Osteoblast (primary cell): Measurements from ENCODE around the gene AQR. TPM values are rescaled to one million over a fixed set of nuclear protein-coding genes. Genes with fewer than 3 reads are reported as not detected.
A peak's percentile ranks its signal among the peaks of the same experiment; 100 is the strongest.
"Not testable (repeated sequence)": the region's sequence is repeated elsewhere in the genome, so short reads cannot be mapped to it uniquely, and the experiment has no call there.

Experiments used
- DNase-seq: peaks from one replicate; pipeline ENCODE4 v3.0.0; 2011; ENCODE audit warnings: low spot score, mixed read lengths; ENCODE audit not compliant: insufficient read length; ENCODE audit errors: missing footprints
- H2AFZ ChIP-seq: 2 replicates; pipeline ENCODE4 v1.6.0; 2011; ENCODE audit warnings: mild to moderate bottlenecking, low read length
- H3K27ac ChIP-seq: 2 replicates; pipeline ENCODE4 v1.5.1; 2011; ENCODE audit warnings: mild to moderate bottlenecking, low read depth, low read length, moderate library complexity
- H3K27me3 ChIP-seq: 2 replicates; pipeline ENCODE4 v1.6.0; 2012; ENCODE audit warnings: mild to moderate bottlenecking, control low read depth, inconsistent platforms, low read length, moderate library complexity; ENCODE audit not compliant: insufficient read depth
- H3K36me3 ChIP-seq: 2 replicates; pipeline ENCODE4 v1.5.1; 2011; ENCODE audit warnings: mild to moderate bottlenecking, low read length, control low read depth, moderate library complexity; ENCODE audit not compliant: insufficient read depth
- H3K4me1 ChIP-seq: 2 replicates; pipeline ENCODE4 v1.5.1; 2011; ENCODE audit warnings: mild to moderate bottlenecking, low read length, control low read depth, moderate library complexity; ENCODE audit not compliant: insufficient read depth
- H3K4me2 ChIP-seq: 2 replicates; pipeline ENCODE4 v1.6.0; 2011; ENCODE audit warnings: mild to moderate bottlenecking, low read length; ENCODE audit not compliant: insufficient read depth
- H3K4me3 ChIP-seq: fragments of 200-600 bp; sonication (generic); 3 replicates; pipeline ENCODE4 v1.5.1; 2012; ENCODE audit warnings: mild to moderate bottlenecking, low read length, inconsistent platforms; ENCODE audit not compliant: insufficient read depth
- H3K79me2 ChIP-seq: 2 replicates; pipeline ENCODE4 v1.6.0; 2012; ENCODE audit warnings: mild to moderate bottlenecking, low read length, control low read depth, inconsistent platforms; ENCODE audit not compliant: insufficient read depth
- H3K9me3 ChIP-seq: 2 replicates; pipeline ENCODE4 v1.5.1; 2011; ENCODE audit warnings: low read depth, low read length, control low read depth
- H4K20me1 ChIP-seq: 2 replicates; pipeline ENCODE4 v1.6.0; 2012; ENCODE audit warnings: mild to moderate bottlenecking, low read length, control low read depth; ENCODE audit not compliant: insufficient read depth
- total RNA-seq: library from RNA; depleted of rRNA; stranded (reverse); fragments of >200 nt; gene quantifications from 2 replicates; pipeline ENCODE4 v1.2.3, GENCODE V29; 2012
- TF ChIP-seq, protein P1 (sequence below): IDR thresholded peaks from 2 replicates; pipeline ENCODE4 v1.5.1; 2011; ENCODE audit warnings: mild to moderate bottlenecking, low read depth, low read length, moderate library complexity; ENCODE audit errors: extremely low read depth

The AQR gene
- total RNA-seq, 1 donor: 24.6 TPM

DNA sequence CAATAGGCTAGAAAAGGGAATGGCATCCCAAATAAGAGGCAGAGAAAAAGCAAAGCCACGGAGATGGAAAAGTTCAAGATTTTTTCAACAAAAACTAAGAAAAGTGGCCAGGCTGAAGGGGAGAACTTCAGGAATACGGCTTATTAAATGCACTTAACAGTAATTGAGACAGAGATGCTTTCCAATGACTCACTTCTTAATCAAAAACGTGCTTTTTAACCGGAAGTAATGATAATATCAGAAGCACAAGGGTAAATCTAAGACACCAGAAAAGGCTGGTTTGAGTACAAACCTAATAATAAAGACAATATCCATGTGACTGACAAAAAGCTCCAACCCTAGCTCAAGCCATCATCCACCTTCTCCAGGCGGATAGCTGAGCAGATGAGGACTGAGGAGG, 149.4 kb downstream of the AQR start:
- Histone ChIP-seq H2AFZ (no peak overlapping the region), H3K27ac (no peak overlapping the region), H3K4me2 (no peak overlapping the region), H3K4me3 (no peak overlapping the region), H3K4me1 (peaks cover 8% of the 10 kb centered on the region), H3K9me3 (no peaks in the 10 kb centered on the region), H3K27me3 (peaks cover 7% of the 10 kb centered on the region), H3K79me2 (no peaks in the 10 kb centered on the region), H4K20me1 (no peaks in the 10 kb centered on the region), H3K36me3 (no peaks in the 10 kb centered on the region)
- no peak for DNase-seq
- TF ChIP-seq, protein P1, sequence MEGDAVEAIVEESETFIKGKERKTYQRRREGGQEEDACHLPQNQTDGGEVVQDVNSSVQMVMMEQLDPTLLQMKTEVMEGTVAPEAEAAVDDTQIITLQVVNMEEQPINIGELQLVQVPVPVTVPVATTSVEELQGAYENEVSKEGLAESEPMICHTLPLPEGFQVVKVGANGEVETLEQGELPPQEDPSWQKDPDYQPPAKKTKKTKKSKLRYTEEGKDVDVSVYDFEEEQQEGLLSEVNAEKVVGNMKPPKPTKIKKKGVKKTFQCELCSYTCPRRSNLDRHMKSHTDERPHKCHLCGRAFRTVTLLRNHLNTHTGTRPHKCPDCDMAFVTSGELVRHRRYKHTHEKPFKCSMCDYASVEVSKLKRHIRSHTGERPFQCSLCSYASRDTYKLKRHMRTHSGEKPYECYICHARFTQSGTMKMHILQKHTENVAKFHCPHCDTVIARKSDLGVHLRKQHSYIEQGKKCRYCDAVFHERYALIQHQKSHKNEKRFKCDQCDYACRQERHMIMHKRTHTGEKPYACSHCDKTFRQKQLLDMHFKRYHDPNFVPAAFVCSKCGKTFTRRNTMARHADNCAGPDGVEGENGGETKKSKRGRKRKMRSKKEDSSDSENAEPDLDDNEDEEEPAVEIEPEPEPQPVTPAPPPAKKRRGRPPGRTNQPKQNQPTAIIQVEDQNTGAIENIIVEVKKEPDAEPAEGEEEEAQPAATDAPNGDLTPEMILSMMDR: no peak

DNA sequence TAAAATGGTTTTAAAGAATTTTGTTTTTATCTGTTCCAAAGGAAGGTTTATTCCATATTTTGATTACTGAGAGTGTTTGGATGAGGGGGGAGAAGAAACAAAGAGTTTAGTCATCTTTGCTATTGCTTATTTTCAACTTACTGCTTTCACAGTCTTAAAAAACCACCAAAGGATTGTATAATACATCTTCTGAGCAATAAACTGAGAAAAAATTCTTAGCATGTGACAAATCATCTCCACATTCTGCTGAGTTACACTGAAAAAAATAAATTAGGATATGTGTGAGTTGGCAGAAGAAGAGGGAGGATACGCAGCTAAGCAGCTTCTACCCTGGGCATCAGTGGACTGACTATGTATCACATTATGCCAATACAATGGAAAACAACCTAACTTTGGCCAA, 151.0 kb downstream of the AQR start:
- no peaks in the 10 kb centered on the region for H3K36me3 ChIP-seq
- H3K27ac ChIP-seq: peak overlapping the region; percentile 31
- H3K4me2 ChIP-seq: no peak overlapping the region
- no peaks in the 10 kb centered on the region for H3K79me2 ChIP-seq
- H3K27me3 ChIP-seq: peaks cover 3% of the 10 kb centered on the region
- no peak overlapping the region for H2AFZ ChIP-seq
- peaks cover 14% of the 10 kb centered on the region for H3K4me1 ChIP-seq
- no peak for DNase-seq
- no peaks in the 10 kb centered on the region for H4K20me1 ChIP-seq
- TF ChIP-seq, protein P1: no peak
- no peaks in the 10 kb centered on the region for H3K9me3 ChIP-seq
- H3K4me3 ChIP-seq: no peak overlapping the region

DNA sequence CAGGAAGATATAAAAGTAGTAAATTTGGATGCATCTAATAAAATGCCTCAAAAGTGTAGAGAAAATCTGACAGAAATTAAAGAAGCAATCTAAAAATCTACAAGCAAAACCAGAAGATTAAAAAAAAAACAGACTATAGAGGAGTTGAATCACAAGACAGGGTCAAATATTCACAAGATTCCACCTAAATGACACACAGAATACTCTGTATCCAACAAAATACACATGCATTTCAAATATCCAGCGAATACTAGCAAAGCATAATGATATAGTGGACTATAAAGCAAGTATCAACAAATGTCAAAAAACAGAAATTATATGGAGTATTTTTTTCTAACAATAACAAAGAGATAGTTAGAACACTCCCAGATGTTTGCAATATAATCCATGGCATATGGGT, 153.7 kb downstream of the AQR start:
- TF ChIP-seq, protein P1: no peak
- Histone ChIP-seq H3K4me3 (no peak overlapping the region), H3K27ac (no peak overlapping the region), H2AFZ (no peak overlapping the region), H3K27me3 (no peaks in the 10 kb centered on the region), H3K9me3 (no peaks in the 10 kb centered on the region), H4K20me1 (no peaks in the 10 kb centered on the region), H3K4me1 (peaks cover 38% of the 10 kb centered on the region), H3K36me3 (no peaks in the 10 kb centered on the region), H3K4me2 (no peak overlapping the region), H3K79me2 (no peaks in the 10 kb centered on the region)
- DNase-seq: no peak

DNA sequence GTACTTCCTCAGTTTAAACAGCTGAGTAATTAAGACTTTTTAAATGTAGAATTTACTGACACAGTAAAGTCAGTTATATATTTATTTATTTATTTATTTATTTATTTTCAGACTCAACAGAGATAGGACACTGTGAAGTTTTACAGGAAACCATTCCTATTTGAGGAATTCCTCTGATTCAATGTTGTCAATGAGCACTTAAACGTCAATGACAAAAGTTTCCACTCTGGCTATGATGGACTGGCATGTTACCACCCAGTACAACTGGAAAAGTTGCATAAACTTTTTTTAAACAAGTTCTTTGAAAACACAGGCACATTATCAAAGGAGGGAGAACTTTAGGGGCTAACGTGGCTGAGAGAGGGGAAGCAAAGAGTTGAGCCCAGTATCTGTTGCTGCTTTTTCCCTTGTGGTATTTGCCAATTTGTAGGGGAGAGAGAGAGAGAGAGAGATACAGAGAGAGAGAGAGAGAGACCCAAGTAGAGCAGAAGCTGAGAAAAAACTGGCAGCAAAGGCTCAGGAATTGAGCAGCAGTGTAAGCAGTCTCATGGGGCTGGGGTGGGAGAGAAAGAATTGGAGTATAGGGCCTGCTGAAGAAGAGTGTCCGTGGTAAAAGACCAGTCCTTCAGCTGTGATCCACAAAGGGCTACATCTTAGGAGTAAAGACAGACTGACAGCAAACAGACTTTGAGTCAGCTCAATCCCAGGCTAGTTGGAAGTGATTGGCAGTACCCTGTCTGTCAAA, 155.9 kb downstream of the AQR start:
- Histone ChIP-seq H3K4me3 (no peak overlapping the region), H4K20me1 (no peaks in the 10 kb centered on the region), H3K36me3 (no peaks in the 10 kb centered on the region), H3K4me1 (peaks cover 44% of the 10 kb centered on the region), H2AFZ (peak overlapping the region; percentile 64), H3K27me3 (no peaks in the 10 kb centered on the region), H3K27ac (peak overlapping the region; percentile 98), H3K4me2 (no peak overlapping the region), H3K9me3 (no peaks in the 10 kb centered on the region), H3K79me2 (no peaks in the 10 kb centered on the region)
- DNase-seq: no peak
- TF ChIP-seq, protein P1: no peak

DNA sequence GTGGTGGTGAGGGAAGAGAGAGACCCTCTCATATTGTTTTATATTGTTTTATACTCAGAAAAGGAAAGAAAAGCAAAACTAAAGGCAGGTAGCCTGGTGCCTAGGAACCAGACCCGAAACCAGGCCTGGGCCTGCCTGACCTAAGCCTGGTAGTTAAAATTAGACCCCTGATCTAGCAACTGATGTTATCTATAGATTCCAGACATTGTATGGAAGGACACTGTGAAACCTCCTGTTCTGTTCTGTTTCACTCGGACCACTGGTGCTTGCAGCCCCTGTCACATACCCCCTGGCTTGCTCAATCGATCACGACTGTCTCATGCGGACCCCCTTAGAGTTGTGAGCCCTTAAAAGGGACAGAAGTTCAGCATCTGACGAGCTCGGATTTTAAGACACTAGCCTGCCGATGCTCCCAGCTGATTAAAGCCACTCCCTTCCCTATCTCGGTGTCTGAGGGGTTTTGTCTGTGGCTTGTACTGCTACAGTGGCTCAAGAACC, 156.6 kb downstream of the AQR start:
- peaks cover 40% of the 10 kb centered on the region for H3K4me1 ChIP-seq
- H3K36me3 ChIP-seq, H3K4me3 ChIP-seq, H3K79me2 ChIP-seq, DNase-seq, H4K20me1 ChIP-seq, H3K27me3 ChIP-seq, H3K9me3 ChIP-seq: not testable (repeated sequence)
- peak overlapping the region; percentile 64 for H2AFZ ChIP-seq
- H3K27ac ChIP-seq: peak overlapping the region; percentile 98
- peak overlapping the region; percentile 31 for H3K4me2 ChIP-seq
